ENCODE measurements around the gene MAOB.
"Not testable (repeated sequence)": the region's sequence is repeated elsewhere in the genome, so short reads cannot be mapped to it uniquely, and the experiment has no call there.

MAOB gene

DNA sequence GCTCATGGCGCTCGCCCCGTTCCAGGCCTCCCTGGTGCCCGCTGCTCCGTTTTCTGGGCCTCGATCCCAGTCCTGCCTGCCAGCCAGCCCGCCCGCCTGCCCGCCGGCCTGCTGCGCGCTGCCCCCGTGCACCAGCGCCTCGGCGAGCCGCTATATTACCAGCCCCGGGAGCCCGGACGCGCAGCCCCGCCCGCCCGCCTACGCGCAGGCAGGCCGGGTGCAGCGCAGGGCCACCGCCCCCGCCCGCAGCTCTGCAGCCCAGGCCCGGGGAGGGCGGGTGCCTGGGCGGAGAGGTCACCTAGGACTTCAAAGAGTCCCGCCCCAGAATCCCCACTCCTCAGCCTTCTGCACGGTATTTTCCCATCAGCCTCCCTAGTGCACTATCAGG is at the start of gene MAOB:
Gene MAOB (minus strand): TSS at position 157 of the 388 bp plus-strand sequence. CDS start 151 bp downstream, at position 6.
- DNase-seq: peak; percentile 28 to 68 (median 52)

DNA sequence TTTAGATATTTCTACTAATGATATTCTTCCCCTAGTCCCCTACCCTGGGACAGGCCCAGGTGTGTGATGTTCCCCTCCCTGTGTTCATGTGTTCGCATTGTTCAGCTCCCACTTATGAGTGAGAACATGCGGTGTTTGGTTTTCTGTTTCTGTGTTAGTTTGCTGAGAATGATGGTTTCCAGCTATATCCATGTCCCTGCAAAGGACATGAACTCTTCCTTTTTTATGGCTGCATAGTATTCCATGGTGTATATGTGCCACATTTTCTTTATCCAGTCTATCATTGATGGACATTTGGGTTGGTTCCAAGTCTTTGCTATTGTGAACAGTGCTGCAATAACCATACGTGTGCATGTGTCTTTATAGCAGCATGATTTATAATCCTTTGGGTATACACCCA is 39.8 kb upstream of the MAOB start:
- DNase-seq: not testable (repeated sequence)

DNA sequence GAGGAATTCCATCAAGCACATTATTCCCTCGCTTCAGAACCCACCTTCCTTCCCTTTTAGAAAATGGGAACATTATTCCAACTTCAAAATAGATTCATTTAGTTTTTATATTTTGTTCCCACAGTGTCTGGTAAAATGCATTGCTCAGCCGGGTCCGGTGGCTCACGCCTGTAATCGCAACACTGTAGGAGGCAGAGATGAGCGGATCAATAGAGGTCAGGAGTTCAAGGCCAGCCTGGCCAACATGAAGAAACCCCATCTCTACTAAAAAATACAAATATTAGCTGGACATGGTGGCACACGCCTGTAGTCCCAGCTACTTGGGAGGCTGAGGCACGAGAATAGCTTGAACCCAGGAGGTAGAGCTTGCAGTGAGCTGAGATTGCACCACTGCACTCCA is 28.5 kb upstream of the MAOB start:
- DNase-seq: not testable (repeated sequence)

DNA sequence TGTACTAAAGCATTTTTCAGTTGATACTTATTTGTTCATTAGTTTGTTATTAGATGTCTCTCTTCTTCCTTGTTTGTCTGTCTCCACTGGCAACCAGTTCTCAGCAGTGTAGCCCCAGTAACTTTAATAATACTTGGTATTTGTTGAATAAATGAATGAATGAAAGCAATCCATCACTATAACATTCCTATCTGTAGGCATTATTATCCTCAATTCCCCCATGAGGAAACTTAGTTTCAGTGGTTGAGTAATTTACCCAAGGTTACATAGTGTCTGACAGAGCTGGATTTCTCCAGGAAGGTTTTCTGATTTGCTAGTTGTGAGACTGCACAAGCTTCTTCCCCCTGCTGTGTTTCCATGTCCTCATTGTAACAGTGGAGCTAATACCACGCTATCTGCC is 27.8 kb upstream of the MAOB start:
- no peak for DNase-seq

DNA sequence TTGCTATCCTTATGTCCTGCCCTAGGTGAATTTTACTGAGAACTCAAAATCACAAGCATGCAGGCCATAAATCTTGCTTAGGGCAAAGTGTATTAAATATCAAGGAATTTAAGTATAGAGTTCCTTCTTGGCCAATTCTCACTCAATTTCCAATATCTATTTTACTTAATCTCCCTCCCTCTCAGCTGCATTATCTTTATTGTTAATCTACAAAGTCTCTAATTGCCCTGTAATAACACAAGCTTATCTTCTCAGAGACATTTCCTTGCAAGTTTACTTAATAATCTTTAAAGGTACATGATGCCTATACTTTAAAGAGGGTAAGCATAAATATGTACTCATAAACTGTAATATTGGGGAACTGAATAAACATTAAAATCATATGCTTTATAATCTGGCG is 26.9 kb upstream of the MAOB start:
- no peak for DNase-seq

DNA sequence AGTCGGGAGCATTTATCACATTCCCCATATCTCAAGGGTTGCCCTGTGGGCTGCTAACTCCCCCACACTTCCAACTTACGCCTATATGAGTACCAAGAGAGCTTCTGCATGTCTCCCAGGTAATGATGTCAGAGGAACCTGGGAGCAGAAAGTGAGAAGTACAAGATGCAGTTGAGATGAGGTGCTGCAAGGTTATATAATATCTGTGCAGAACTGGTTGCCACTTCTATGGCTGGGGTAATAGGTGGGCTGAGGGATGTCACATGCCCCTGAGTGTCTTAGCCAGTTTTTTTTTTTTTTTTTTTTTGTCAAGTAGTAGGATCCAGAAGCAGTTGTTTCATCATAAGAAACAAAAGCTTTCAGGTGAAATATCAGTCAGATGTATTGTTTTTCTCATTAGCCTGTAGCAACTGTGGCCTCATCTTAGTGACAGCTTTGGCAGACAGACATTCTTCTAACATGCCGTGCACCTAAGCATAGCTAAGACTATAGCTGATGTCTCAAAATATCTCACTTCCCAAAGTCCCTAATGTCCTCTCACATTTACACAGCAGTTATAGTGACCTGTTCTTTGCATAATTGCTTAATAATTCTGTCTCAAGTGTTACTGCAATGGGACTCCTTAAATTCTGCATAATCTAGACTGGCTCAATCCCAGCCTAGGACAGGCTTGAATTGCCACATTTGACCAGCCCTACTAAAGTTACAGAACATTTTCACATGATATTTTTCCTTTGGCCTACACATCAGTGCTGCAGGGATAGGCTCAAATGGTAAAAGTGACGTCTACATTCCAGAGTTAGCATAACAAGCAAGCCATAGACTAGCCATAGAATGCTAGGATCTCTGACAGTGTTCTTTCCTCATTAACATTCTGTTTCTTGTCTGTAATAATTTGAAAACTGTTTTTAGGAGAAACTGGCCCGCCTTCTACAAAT is 17.9 kb upstream of the MAOB start:
- DNase-seq: no peak

DNA sequence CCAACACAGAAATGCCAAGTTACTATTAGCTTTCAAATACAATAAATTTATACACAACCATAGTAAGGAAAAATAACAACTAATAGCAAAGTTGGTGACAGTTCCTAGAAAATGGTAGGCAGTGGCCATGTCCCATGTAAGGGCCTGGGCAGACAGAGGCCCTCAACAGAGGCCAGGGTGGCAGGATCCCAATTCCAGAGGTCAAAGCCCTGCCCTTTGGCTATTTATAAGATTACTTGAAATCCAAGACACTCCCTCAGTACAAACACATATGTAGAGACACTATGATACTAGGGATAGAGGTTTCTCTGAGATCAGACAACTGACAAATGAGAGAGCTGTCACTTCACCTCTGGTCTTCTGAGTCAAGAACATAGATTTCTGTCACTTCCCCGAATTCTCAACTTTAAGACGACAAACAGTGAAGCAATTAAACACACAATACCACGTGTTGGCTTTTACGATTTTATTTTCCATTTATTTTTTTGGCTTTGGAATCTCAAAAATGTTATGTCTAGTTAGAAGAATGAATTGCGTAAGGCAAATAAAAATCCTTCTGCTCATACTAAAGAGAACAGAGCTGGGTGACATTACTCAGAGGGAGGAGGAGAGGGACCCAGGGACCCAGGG is 16.3 kb upstream of the MAOB start:
- no peak for DNase-seq

DNA sequence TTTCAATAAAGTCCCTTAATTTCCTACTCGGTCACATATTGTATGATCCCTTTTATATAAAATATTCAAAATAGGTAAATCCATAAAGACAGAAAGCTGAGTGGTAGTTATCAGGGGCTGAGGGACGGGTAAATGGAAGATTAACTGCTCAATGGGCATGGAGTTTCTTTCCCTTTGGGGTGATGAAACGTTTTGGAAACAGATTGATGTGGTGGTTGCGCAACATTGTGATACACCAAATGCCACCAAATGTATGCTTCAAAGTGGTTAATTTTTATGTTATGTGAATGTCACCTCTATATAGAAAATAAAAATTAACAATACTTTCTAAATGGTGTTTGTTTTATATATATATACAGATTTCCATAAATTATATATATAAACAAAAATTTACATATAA is 15.0 kb upstream of the MAOB start:
- no peak for DNase-seq

DNA sequence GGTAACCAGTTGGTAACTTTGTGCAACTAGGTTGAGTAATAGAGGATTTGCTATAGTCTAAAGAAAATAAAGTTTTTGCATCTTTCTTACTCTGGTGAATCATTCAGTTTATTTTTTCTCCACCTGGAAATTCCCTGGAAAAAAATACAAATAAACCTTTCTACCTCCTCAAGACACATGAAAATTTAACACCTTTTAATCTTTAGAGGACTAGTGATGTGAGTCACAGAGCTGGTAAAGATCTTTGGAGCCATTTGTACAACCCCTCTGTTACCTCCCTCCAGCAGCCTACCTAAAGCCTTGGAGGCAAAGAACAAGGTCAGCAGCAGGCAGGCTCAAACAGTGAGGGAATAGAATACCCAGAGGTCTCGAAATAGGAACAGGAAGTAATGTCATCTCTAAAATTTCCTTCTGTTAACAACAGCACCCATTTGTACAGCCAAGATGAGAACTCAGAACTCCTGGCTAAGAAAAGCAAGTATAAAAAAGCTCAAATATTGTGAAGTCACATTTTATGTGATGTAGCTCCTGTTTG is 10.2 kb upstream of the MAOB start:
- peak in 2 of 3 donors; percentile 3 to 7 for DNase-seq

DNA sequence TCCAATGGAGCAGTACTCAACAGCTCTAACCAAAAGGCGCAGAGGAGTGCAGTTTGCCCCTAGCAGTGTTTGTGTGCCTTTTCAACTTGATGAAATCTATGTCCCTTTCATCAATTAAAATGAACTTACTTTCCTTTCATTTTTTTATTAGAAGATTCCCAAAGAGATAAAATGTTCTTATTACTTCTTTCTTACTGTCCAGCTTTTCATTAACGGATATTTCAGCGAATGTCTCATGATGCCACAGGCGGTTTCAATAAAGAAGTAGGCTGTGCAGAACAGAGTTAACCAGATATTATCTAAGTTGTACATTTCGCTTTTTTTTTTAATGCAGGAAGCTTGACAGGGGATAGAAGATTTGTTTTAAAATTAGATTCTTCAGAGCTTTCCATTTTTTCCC is 3.4 kb upstream of the MAOB start:
- DNase-seq: no peak

DNA sequence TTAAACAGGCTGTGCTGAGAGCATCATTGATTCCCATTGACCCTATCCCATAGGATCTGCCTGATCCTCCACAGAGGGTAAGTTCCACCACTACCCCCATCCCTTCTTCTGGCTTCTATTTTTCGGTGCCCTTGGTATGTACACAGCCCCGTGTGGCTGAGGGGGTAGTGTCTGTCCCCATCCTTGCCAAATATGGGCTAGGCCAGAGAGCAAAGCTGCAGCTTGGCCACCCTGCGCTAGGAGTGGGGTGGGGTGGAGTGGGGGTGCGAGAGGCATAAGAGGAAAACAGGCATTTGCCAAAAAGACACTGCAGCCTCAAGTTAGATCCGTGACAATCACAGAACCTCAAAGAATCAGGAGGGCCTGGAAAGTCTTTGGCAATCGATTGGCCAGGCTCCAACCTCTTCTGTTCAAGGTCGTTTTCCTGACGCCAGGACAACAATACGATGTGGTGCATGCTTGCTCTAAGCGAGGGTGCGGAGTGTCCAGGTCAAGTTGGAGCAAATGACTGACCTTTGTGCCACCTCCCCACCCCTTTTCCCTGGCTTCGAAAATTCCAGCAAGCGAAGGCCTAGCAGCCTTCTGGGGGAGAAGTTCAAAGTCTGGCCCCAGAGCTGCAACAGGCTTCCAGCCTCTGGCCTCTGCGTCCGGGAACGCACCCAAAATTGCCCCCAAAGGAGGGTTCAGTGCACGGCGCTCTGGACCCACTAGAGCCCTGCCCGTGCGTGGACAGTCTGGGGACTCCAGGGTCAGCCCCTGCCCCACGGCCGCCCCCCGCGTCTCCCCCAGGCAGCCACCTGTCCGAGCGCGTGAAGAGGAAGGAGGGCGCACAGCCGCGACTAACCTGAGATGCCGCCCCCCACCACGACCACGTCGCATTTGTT is 598 bp downstream of the MAOB start:
- no peak for DNase-seq

DNA sequence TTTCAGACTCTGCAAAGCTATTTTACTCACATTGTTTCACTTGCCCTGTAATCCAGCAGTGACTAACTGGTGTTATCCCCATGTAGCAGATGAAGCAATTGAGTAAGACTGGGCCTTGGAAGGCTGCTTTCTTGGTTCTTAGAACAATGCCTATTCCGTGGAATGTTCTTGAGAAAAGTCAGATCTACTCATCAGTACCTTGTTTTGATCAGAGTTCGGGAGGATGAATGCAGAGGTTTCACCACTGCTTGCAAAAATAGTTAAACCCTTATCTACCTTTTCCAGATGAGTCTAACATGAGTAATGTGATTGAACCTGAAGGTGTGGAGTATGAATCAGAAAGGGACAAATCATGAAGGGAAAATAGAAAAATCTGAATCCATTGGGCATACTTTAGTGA is 1.8 kb downstream of the MAOB start:
- no peak for DNase-seq

DNA sequence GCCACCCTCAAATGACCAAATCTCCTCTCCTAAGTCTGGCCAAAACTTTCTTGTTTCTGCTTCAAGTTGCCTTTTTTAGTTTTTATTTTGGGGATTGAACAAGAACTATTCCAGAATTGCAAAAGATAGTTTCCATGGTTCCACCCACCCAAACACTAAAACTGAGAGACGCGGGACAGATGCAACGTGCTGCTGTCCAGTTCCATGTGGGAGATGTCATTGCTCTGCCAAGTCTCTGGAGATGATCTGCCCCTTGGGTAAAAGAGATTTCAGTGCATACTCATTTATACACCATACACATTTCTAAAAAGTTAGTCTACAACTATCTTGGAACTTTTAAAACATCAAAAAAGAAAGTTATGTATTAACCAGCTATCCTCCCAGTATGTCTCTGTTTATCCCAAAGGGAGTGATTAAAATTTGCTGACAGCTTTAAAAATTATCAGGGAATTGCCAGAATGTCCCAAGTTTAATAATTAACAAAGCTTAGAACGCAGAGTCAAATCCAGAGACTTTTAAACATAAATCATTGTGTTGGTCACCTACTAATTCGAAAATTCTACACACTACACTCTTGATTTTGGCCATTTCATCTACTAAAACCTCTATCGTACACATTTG is 3.2 kb downstream of the MAOB start:
- no peak for DNase-seq

DNA sequence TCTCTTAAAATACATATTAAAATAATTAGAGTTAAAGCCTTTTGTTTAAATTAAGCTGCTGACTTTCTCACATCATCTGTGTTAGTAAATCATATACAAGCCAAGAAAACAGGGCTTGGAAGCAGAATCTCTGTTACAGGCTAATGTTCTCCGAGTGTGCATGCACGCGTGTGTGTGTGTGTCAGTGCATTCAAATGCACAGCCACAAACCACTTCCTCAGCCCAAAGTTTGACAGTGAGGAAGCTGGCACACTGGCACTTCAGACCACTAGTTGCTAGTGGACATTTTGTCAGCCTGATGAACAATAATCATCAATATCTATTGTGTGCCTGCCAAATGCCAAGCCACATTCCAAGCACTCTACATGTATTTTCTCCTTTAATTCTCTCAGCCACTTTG is 5.6 kb downstream of the MAOB start:
- no peak for DNase-seq

DNA sequence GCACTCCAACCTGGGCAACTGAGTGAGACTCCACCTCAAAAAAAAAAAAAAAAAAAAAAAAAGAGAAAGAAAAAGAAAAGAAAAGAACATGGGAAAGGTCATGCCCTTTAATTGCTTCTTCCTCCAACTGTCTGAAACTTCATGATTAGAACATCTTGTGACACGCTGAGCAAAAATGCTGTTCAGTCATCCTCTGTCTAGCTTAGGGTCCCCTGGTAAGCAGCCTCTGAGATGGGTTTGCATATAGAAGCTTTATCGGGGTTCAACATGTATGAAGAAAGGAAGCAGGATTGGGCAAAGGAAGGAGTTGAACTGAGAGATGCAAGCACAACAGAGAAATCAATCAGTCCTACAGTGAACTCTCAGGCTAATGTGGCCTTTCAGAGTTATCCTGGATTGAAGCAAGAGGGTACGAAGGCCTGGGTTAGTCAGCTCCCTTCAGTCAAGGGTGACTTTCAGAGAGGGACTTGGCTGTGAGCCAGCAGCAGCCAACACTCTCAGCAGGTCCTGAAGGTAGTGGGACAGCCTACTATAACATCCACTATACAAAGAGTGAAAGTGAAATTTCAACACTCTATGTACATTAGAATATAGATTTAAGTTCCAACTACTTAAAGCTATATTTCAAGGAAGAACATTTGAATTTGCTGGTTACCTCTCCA is 11.4 kb downstream of the MAOB start:
- no peak for DNase-seq

DNA sequence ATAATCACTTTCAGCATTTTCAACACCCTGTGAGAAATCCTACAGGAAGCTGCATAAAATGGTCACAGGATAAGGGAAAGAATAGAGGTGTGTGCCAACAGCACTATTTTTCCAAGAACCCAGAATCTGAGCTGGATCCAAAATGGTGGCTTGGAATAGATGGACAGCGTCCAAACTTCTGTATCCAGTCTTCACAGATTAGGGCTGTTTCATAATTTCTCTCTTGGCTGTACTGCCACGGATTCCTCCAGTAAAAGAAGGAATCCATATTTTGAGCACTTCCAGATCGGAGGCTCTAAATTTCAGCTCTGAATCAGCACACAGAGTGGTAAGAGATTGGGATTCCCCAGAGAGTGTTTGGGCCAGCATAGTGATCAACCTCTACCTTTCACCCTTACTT is 12.2 kb downstream of the MAOB start:
- DNase-seq: no peak

DNA sequence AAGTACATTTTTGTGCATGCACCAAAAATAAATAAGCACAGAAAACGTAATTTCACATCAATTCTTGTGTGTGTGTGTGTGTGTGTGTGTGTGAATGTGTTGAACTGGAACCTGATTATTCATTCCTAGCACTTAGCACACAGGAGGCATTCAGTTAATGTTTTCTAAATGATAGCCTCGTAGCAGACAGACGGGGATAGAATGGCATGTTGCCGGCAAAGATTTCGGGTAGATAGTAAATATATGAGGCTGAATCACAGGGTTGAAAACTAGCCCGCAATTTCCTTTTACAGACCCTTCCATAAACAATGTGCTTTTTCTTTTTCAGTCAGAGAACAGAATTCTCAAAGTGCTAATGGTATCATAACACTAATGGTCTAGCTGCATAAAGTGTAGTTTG is 13.5 kb downstream of the MAOB start:
- no peak for DNase-seq

DNA sequence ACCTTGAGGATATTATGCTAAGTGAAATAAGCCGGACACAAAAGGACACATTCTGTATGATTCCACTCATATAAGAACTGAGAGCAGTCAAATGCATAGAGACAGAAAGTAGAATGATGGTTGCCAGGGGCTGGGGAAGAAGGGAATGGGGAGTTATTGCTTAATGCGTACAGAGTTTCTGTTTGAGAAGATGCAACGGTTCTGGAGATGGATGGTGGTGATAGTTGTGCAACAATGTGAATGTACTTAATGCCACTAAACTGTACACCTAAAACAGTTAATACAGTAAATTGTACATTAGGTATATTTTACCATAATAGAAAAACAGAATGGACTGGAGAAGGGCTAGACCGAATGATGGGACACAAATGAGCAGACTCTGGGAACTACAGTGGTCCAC is 15.8 kb downstream of the MAOB start:
- no peak for DNase-seq

DNA sequence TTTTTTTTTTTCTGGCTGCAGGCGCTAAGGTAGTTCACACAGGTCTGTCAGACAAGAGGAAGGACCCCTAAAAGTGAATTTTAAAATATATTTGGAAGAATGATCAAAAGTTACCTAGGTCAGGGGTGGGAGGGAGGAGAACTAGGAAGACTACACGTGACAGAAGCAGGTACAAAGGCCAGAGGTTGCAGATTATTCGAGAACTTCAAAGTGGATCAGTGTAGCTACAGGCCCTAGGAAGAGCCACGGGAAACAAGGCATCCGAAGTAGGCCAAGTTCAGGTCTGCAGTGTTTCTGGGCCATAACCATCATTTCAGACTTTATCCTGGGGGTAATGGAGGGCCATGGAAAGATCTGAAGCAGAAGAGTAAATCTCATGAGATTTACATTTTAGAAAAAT is 16.5 kb downstream of the MAOB start:
- no peak for DNase-seq

DNA sequence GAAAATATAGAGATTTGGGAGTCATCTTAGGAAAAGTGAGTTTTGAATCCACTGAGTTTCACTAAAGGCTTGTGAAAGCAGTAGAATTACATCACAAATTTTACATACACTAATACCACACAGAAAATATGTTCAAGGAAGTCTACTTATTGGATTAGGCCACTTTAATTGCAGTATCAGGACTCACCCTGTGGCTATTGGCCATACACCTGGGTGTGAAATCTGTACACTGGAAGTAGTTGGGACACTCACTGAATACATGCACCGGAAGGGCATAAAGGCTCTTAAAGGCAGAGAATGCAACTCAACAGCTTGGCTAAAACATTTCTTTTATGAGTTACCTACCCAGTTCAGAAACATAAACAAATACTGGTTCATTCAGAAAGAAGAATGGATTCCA is 19.8 kb downstream of the MAOB start:
- no peak for DNase-seq

DNA sequence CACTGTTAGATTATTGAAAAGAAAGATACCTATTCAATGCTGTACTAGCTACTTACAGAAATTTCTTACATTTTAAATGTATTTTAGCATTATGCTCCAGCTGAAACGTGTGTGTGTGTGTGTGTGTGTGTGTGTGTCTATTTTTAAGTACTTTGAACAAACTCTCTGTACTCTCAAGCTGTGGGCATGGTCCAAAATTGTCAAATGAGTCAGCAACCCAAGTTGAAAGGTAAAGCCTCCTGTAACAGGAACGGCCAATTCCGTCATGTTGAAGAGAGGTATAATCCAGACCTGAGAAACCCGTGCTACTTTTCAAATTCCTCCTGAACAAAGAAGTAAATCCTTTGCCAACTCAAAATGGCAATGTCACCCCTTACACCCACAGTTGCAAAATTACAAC is 20.5 kb downstream of the MAOB start:
- DNase-seq: no peak

Data from suppressor macrophage treated with lipopolysaccharide for 1 hour (primary cell).